ENCODE data around the gene KCNK6.
"Not testable (repeated sequence)": the region's sequence is repeated elsewhere in the genome, so short reads cannot be mapped to it uniquely, and the experiment has no call there.

KCNK6 gene

DNA sequence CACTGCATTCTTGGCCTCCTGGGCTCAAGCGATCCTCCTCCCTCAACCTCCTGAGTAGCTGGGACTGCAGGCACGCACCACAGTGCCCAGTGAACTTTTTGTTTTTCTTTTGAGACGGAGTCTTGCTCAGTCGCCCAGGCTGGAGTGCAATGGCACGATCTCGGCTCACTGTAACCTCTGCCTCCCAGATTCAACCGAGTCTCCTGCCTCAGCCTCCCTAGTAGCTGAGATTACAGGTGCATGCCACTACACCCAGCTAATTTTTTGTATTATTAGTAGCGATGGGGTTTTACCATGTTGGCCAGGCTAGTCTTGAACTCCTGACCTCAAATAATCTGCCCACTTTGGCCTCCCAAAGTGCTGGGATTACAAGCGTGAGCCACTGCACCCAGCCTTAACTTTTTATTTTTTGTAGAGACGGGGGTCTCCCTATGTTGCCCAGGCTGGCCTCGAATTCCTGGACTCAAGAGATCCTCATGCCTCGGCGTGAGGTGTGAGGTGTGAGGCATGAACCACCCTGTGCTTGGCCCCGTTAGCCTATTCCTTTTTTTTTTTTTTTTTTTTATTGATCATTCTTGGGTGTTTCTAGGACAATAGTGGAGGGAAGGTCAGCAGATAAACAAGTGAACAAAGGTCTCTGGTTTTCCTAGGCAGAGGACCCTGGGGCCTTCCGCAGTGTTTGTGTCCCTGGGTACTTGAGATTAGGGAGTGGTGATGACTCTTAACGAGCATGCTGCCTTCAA, 43.5 kb downstream of the KCNK6 start:
- not testable (repeated sequence) for DNase-seq

DNA sequence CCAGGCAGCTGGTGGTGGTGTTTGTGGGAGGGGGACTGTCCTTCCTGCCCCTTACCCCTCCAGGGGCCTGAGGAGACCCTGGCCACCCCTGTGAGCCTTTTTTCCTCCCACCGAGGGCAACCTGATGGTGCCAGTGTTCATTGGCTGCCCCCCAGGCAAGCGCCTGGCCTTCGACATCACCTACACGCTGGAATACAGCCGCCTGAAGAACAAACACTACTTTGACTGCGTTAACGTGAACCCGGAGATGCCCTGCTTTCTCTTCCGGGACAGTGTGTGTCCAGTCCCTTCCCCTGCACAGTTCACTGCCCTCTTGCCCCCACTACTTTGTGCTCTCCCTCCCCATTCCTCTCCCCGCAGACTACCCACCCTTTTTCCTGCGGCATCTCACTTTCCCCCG, 47.4 kb downstream of the KCNK6 start:
- no peak for DNase-seq

DNA sequence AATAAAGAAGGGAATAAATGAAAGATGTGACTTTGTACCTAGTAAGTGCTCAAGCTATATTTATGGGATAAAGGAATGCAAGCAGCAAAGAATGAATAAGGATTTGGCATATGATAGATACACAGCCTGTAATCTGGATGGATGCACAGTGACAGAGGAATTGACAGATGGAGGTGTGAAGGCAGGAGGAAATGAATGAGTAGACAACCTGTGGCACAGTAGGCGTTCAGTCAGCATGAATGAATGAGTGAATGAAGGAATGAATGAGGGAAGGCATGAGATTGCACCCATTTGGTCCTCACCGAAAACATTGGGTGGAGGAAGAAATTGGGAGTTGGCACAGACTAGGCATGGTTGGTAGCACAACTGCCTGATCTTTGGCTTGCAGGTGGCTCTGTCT, 49.9 kb downstream of the KCNK6 start:
- DNase-seq: no peak

DNA sequence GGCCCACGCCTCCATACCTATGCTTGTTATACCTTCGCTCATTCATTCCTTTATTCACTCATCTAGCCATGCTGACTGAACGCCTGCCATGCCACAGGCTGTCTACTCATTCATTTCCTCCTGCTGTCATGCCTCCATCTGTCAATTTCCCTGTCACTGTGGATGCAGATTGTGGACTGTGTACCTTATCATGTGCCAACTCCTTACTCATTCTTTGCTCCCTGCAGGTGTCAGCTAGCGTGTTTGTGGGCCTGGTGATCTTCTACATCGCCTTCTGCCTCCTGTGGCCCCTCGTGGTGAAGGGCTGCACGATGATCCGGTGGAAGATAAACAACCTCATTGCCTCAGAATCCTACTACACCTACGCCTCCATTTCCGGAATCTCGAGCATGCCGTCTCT, 50.7 kb downstream of the KCNK6 start:
- DNase-seq: no peak

DNA sequence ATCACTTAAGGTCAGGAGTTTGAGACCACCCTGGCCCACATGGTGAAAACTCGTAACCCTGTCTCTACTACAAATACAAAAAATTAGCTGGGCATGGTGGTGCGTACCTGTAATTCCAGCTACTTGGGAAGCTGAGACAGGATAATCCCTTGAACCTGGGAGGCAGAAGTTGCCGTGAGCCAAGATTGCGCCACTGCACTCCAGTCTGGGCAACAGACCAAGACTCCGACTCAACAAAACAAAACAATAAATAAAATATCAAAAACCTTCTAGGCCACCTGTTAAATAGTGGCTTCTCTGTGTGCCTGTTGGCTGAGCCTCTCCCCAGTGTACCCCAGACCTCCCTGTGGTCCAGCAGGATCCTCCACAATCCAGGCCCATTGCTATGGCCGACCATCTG, 51.4 kb downstream of the KCNK6 start:
- DNase-seq: no peak

DNA sequence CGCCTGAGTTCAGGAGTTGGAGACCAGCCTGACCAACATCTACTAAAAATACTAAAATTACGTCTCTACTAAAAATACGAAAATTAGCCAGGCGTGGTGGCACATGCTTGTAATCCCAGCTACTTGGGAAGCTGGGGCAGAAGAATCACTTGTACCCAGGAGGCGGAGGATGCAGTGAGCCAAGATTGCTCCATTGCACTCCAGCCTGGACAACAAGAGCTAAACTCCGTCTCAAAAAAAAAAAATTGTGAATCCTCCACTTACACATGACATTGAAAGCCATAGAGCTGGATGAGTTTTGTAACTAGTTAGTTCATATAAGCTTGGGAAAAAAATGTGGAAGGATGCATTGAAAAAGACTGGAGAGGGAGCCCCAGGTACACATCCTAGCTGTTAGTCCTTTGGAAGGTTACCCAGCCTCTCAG, 54.3 kb downstream of the KCNK6 start:
- no peak for DNase-seq

DNA sequence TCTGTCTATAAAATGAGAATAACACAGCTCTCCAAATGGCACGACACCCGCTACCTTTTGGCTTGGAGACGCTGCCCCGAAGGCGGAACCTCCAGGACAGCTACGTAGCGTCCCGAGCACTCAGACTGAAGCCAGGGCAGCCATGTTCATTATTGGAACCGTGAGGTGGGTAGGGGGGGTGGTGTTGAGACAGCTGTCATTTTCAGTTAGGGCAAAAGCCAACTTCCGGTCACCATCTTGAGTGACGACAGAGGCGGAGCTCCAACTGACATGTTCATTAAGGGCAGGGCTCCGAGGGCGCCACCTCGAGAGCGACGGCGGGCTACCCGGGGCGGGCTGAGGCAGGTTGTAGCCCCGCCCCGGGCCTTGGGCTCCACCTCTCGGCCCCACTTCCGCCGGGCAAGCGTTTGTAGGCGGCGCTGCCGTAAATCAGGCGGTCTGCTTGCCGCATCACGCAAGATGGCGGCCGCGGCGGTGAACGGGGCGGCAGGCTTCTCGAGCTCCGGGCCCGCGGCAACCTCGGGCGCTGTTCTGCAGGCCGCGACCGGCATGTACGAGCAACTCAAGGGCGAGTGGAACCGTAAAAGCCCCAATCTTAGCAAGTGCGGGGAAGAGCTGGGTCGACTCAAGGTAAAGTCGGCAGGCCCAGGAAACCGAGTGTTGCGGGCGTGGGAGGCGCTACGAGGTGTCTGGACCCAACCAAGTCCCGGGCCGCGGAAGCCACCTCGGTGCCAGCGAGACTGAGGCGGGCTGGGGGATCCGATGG, 54.9 kb downstream of the KCNK6 start, which contains the start of gene PSMD8:
Gene PSMD8, plus strand, starts transcription at position 240 of the 766 bp plus-strand sequence. Its CDS starts 31 bp downstream, at position 271.
- DNase-seq: peak; percentile 99

DNA sequence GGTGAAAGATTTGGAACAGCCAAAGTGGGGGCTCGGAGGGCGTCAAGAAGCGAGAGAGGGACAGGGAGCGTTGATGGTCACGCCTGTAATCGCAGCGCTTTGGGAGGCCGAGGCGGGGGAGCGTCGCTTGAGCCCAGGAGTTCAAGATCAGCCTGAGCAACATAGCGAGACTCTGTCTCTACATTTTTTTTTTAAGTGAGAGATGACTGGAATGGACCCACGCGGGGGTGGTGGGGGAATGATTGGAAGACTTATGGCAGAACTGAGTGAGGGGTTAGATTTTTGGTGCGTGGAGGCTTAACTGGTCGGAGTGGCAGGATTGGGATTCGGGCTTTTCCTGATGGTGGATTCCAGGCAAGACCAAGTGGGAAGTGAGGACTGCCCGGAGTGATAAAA, 55.5 kb downstream of the KCNK6 start:
- no peak for DNase-seq

DNA sequence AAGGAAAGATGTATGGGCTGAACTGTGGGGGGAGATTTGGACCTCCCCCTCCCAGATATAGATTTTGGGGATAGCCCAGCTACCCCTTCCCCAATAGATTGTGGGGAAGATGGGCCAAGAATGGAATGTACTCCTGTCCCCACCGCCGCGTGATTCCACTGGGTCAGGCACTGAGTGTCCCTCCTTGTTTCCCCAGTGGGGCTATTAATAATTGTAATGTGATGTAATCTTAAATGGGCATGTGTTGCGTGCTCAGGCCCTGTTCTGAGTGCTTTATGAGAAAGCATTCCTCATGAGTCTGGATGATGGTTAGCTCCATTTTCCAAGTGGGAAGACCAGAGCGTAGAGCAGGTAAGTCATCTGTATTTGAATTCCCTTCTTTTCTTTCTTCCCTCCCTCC, 56.1 kb downstream of the KCNK6 start:
- no peak for DNase-seq

DNA sequence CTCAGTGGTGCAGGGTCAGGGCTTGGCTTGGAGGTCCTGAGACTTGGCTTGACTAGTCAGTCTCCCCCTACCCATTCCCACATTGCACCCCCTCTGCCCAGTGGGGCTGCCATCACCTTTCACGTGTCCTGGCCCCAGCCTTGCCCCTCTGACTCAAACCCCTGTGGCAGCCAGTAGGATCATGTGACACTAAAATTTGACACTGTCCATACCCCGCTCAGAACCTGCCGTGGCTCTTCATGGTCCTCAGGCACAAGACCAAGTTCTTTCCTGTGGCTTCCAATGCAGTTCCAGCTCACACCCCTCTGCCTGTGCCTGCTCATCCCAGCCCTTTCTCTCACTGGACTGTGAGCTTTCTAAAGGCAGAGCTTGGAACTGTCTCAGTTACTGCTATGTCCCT, 56.9 kb downstream of the KCNK6 start:
- no peak for DNase-seq

DNA sequence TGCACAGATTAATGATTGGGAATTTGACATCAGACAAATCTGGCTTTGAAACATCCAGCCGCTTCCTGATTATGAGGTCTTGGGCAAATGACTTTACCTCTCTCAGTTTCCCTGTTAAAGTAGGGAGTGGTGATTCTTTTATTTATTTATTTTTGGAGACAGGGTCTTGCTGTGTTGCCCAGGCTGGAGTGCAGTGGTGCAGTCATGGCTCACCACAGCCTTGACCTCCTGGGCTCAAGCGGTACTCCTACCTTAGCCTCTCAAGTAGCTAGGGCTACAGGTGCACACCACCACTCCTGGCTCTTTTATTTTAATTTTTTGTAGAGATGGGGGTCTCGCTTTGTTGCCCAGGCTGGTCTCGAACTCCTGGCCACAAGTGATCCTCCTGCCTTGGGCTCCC, 57.4 kb downstream of the KCNK6 start:
- DNase-seq: no peak

DNA sequence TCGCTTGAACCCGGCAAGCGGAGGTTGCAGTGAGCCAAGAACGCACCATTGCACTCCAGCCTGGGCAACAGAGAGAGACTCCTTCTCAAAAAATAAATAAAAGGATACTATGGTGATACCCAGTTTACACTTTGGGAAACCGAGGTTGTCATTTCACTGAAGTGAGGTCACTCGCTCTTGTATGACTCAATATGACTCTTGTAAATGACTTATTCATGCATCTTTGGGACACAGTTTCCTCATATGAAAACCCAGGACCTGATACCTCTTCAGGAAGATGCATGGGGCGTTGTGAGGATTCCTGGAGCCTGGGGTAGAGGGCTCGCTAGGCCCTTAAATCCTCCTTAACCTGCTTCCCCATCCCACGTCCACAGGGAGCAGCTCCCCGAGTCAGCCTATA, 59.2 kb downstream of the KCNK6 start:
- DNase-seq: no peak

DNA sequence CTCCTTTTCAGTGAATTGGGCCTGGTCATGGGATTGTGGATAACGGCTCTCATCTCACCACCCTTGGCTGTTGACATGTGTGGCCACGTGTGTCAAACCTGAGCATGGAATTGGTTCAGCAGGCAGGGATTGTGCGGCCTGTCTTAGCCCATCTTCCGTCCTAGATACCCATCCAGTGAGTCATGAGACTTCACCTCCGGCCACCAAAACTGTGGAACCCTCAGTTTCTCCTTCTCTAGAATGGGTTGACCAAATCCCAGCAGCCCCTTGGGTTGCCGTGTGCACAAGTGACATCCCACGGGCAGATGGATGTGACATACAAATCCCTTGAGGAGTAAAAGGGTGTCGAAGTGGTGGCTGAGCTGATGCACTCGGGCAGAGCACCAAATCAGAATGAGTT, 61.5 kb downstream of the KCNK6 start:
- no peak for DNase-seq
